Epithelial cell of proximal tubule (primary cell): ENCODE results near the gene OCA2. TPM values are rescaled to one million over a fixed set of nuclear protein-coding genes. Genes with fewer than 3 reads are reported as not detected.

ENCODE experiments used
- DNase-seq: peaks from one replicate; pipeline ENCODE4 v3.0.0-alpha.2; 2011; ENCODE audit warnings: low read depth
- H3K4me3 ChIP-seq: 2 replicates; pipeline ENCODE4 v1.5.1; 2011; ENCODE audit warnings: low read depth, mild to moderate bottlenecking, low read length
- CTCF ChIP-seq: conservative IDR thresholded peaks from 2 replicates; pipeline ENCODE4 v1.5.1; 2012; ENCODE audit warnings: low read depth, mild to moderate bottlenecking, low read length
- total RNA-seq: library from RNA; depleted of rRNA; stranded (reverse); fragments of >200 nt; gene quantifications from 2 replicates; pipeline ENCODE4 v1.2.3, GENCODE V29; 2015

Gene OCA2
- total RNA-seq, 1 donor from 2014 or later, result not detected

GRCh38 chr15:28085489-28086174 is 13.5 kb downstream of the OCA2 start:
- DNase-seq, result no peak
- no peak for TF ChIP-seq CTCF
- H3K4me3 ChIP-seq, result no peak overlapping the region

GRCh38 chr15:28084547-28084946 is 14.6 kb downstream of the OCA2 start:
- DNase-seq, result no peak
- TF ChIP-seq CTCF, result no peak
- no peak overlapping the region for H3K4me3 ChIP-seq

DNA sequence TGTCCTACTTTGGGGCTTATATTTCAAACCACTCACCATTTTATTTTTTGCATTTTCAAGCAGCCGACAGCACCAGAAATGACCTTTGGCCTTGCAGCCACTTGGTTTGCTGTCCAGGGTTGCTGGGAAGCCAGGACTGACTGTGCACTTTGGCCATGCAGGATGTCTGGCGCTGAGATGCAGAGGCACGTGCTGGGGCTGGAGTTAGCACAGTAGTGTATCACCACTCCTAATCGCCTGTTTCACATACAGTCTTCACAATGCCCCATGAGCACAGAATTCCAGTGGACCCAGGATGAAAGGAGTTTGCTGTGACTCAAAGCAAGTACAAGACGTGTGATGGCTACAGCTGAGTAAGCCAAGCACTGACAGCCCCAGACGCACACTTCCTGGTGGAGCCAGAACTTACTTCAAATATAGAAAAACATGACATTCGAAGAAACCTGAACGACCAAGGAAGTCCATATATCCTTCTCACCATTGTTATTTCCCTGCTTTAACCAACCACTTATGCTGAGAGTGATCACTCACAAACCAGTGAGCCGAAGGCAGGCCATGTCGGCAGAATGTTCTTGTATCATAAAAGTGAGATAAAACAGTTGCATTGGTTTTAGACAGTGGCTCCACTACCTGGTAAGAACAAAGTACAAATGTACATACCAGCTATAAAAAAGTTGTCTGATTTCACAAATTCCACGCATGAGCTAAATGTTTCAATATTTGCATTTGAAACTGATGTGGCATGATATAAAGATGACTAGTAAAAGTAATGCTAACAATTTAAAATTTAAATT is 16.0 kb downstream of the OCA2 start:
- no peak for TF ChIP-seq CTCF
- peak; percentile 16 for DNase-seq
- no peak overlapping the region for H3K4me3 ChIP-seq

DNA sequence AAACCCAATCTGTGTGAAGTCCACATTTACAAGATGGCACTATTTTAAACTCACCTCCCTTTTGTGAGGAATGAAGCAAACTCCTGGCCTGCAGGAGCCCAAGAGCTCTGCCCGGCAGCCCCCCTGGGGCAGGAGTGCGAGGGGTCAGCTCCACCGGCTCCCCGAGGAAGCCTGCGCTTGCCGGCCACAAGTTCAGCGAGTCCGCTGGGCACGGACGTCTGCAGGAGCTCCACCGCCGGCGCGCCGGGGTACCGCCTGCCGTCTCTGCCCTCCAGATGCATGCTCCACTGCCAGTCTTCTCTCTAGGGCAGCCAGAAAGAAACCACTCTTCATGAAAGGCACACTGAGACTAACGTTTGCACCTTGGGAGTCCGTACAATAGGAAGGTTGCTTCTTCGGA is 17.5 kb downstream of the OCA2 start:
- TF ChIP-seq CTCF, result no peak
- H3K4me3 ChIP-seq, result no peak overlapping the region
- no peak for DNase-seq

- DNase-seq, result no peak
- no peak for TF ChIP-seq CTCF
- H3K4me3 ChIP-seq, result no peak overlapping the region
These were observed 18.7 kb downstream of the OCA2 start for GRCh38 chr15:28080386-28080785.

GRCh38 chr15:28079313-28079969 is 19.7 kb downstream of the OCA2 start:
- no peak for TF ChIP-seq CTCF
- H3K4me3 ChIP-seq, result no peak overlapping the region
- no peak for DNase-seq
